Testis (tissue), 2 donors: ENCODE measurements around the gene RPL11.

Experiments
- CTCF ChIP-seq, 3 experiments: fragments of 450-650 bp in 2 of 3; fragments of 200-600 bp in 1 of 3; sonication (generic) in 1 of 3; IDR thresholded peaks; one replicate each; pipeline ENCODE4 v1.5.1; 2016 to 2019; ENCODE audit warnings: antibody characterized with exemption in 3 of 3, mild to moderate bottlenecking in 2 of 3, moderate library complexity in 1 of 3
- POLR2A ChIP-seq: fragments of 450-650 bp; IDR thresholded peaks from one replicate; pipeline ENCODE4 v1.6.1; 2017; ENCODE audit warnings: antibody characterized with exemption, mild to moderate bottlenecking, moderate library complexity

DNA sequence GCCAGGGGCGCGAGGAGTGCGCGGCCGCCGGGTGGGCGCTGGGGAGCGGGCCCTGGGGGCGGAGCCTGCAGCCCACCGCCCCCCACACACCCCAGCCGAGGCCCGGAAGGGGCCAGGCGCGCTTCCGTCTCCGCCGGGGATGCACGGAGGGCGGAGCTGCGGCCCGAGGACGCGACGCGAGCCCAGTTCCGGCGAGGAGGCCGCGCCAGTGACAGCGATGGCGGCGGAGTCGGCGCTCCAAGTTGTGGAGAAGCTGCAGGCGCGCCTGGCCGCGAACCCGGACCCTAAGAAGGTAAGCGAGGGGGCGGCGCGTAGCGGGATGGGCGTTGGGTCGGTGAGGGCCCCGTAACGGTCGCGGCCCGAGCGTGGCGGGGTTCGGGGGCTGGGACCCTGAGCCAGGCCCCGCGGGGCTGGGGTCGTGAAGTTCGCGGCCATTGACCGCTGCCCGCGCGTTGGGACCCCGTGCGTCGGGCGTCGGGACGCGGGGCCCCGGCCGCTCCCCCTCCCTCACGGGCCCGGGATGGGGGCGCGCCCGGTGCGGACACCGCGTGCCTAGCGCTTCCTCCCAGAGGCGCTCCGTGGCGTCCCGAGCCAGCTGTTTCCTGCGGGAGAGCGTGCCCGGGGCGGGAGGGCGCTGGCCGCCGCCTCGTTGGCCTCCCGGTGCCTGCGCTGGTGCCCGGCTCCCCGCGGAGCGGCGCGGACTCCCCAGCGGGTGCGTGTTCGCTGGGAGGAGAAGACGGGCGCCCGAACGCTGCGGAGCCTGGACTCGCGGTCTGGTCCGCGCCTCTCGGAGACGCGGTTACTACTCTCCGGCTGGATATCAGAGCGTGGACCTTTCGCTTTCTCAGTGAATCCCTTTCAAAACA is 51.9 kb downstream of the RPL11 start, which contains the start of gene ELOA:
- TF ChIP-seq CTCF (IDR thresholded peaks at IDR 0.05) (no peak), POLR2A (peak; percentile 40)
